ENCODE data around the gene TMEM200A. TPM values are rescaled to one million over a fixed set of nuclear protein-coding genes. Genes with fewer than 3 reads are reported as not detected.
A peak's percentile ranks its signal among the peaks of the same experiment; 100 is the strongest.

The TMEM200A gene
- total RNA-seq, 2 experiments from 2014 or later: 3.0 to 5.0 TPM

GRCh38 chr6:130381459-130382380, 15.9 kb downstream of the TMEM200A start:
- DNase-seq: peak; percentile 74
- ATAC-seq: peak; percentile 94
- H3K27me3 Mint-ChIP-seq: no peaks in the 10 kb centered on the region
- no peak overlapping the region for H3K4me3 Mint-ChIP-seq
- no peaks in the 10 kb centered on the region for H3K9me3 Mint-ChIP-seq (ENCODE audit: low read depth)
- peaks cover 7% of the 10 kb centered on the region for H3K36me3 Mint-ChIP-seq
- H3K27ac Mint-ChIP-seq: peak overlapping the region; percentile 66
- H3K4me1 Mint-ChIP-seq: peaks cover 30% of the 10 kb centered on the region
- CTCF ChIA-PET: interaction anchor here (0.6 to 2.9 kb wide), 21 partner anchors 9 to 397 kb away, joined by 3 to 14 read pairs (median 5); partner anchors contain the start of gene TMEM200A

- peaks cover 3% of the 10 kb centered on the region for H3K27me3 Mint-ChIP-seq
- CTCF ChIA-PET: interaction anchor here (0.8 to 2.9 kb wide), 11 partner anchors 8 to 313 kb away, joined by 3 to 14 read pairs (median 6); partner anchors contain the start of gene TMEM200A
- H3K9me3 Mint-ChIP-seq (ENCODE audit: low read depth): no peaks in the 10 kb centered on the region
- H3K27ac Mint-ChIP-seq: no peak overlapping the region
- DNase-seq (no peak), ATAC-seq (no peak)
- peaks cover 7% of the 10 kb centered on the region for H3K36me3 Mint-ChIP-seq
- H3K4me3 Mint-ChIP-seq: no peak overlapping the region
- peaks cover 27% of the 10 kb centered on the region for H3K4me1 Mint-ChIP-seq
These were observed 17.2 kb downstream of the TMEM200A start for GRCh38 chr6:130382872-130383490.

GRCh38 chr6:130385064-130385695, 19.4 kb downstream of the TMEM200A start:
- CTCF ChIA-PET: no interaction called here
- Mint-ChIP-seq H3K27me3 (peaks cover 4% of the 10 kb centered on the region), H3K27ac (no peak overlapping the region), H3K4me1 (peaks cover 21% of the 10 kb centered on the region), H3K4me3 (no peak overlapping the region), H3K36me3 (peaks cover 7% of the 10 kb centered on the region), H3K9me3 (ENCODE audit: low read depth) (no peaks in the 10 kb centered on the region)
- no peak for DNase-seq
- ATAC-seq: no peak

DNA sequence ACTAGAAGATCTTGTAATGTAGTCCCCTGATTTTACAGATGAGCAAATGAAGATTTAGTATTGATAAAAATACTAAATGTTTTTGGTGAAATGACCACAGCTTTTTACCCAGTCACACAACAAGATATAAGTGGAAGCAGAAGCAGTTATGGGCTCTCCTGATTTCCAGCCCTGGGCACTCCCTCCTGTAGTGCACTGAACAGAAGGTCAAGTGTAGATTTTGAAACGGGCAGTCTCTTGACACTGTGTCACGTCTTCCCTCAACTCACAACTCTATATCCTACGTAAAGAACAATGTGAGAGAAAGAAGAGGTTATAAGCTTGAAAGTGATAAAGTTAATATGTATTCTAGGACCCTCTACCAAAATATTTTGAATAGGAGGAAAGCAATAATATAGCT, 23.3 kb downstream of the TMEM200A start:
- ATAC-seq (no peak), DNase-seq (no peak)
- H3K27ac Mint-ChIP-seq: no peak overlapping the region
- peaks cover 2% of the 10 kb centered on the region for H3K9me3 Mint-ChIP-seq (ENCODE audit: low read depth)
- no peak overlapping the region for H3K4me3 Mint-ChIP-seq
- peaks cover 3% of the 10 kb centered on the region for H3K36me3 Mint-ChIP-seq
- no peaks in the 10 kb centered on the region for H3K4me1 Mint-ChIP-seq
- peaks cover 4% of the 10 kb centered on the region for H3K27me3 Mint-ChIP-seq
- CTCF ChIA-PET: no interaction called here

DNA sequence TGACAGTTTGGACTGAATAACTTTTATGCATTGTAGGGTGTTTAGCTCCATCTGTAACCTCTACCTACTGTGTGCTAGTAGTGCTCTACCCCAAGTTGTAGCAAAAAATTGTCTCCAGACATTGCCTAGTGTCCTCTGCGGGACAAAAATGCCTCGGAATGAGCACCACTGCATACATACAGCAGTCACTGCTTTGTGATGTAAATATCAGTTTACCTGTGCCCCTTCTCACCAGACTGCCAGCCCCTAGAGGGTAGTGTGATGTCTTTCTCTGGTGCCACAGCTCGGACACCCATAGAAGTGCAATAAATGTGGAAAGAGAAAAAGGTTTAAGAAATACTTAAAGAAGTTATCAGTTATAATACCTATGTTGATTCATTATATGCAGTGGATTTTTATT, 25.1 kb downstream of the TMEM200A start:
- Mint-ChIP-seq H3K9me3 (ENCODE audit: low read depth) (peaks cover 2% of the 10 kb centered on the region), H3K4me3 (no peak overlapping the region), H3K27ac (no peak overlapping the region), H3K4me1 (no peaks in the 10 kb centered on the region), H3K36me3 (peaks cover 3% of the 10 kb centered on the region), H3K27me3 (peaks cover 4% of the 10 kb centered on the region)
- CTCF ChIA-PET: interaction anchor here (1.6 kb wide), 1 partner anchor 9 kb away, joined by 9 read pairs; no protein-coding TSS in a partner anchor
- ATAC-seq (no peak), DNase-seq (no peak)

GRCh38 chr6:130393306-130393705, 27.5 kb downstream of the TMEM200A start:
- DNase-seq (no peak), ATAC-seq (no peak)
- CTCF ChIA-PET: interaction anchor here (1.4 kb wide), 1 partner anchor 11 kb away, joined by 4 read pairs; no protein-coding TSS in a partner anchor
- Mint-ChIP-seq H3K4me1 (peaks cover 8% of the 10 kb centered on the region), H3K4me3 (no peak overlapping the region), H3K27ac (no peak overlapping the region), H3K9me3 (ENCODE audit: low read depth) (peaks cover 2% of the 10 kb centered on the region), H3K36me3 (peaks cover 4% of the 10 kb centered on the region), H3K27me3 (no peaks in the 10 kb centered on the region)

DNA sequence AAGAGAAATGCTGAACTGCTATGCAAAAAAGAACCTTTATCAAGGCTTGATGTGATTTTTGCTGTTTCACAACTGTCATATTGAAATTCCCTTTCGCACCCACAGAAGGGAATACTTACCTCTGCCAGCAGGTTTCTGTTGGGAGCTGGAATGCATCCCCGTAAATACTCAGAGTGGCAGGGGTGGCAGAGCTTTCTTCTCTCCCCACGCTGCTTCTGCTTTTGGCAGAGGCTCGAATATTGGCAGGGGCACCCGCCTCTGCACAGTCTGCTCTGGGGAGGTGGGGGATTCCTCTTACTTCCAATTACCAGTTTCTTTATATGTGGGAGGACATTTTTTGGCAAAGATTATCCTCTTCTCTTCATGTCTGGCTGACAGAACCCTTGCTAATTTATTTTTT, 28.4 kb downstream of the TMEM200A start:
- CTCF ChIA-PET: no interaction called here

GRCh38 chr6:130395164-130395563, 29.3 kb downstream of the TMEM200A start:
- no peak for DNase-seq
- Mint-ChIP-seq H3K4me1 (peaks cover 10% of the 10 kb centered on the region), H3K27ac (no peak overlapping the region), H3K36me3 (peaks cover 10% of the 10 kb centered on the region), H3K4me3 (no peak overlapping the region), H3K9me3 (ENCODE audit: low read depth) (peaks cover 5% of the 10 kb centered on the region), H3K27me3 (no peaks in the 10 kb centered on the region)
- CTCF ChIA-PET: interaction anchor here (1.9 kb wide), 1 partner anchor 13 kb away, joined by 7 read pairs; no protein-coding TSS in a partner anchor
- ATAC-seq: no peak

More for the DNA sequence above, 28.4 kb downstream of the TMEM200A start:
- Mint-ChIP-seq H3K36me3 (peaks cover 5% of the 10 kb centered on the region), H3K4me3 (no peak overlapping the region), H3K27me3 (no peaks in the 10 kb centered on the region), H3K9me3 (ENCODE audit: low read depth) (peaks cover 2% of the 10 kb centered on the region), H3K4me1 (peaks cover 8% of the 10 kb centered on the region), H3K27ac (no peak overlapping the region)
- no peak for ATAC-seq
- no peak for DNase-seq

- peak overlapping the region; percentile 57 for H3K4me3 Mint-ChIP-seq
- H3K4me1 Mint-ChIP-seq: peaks cover 22% of the 10 kb centered on the region
- no peak for DNase-seq
- H3K27me3 Mint-ChIP-seq: no peaks in the 10 kb centered on the region
- H3K27ac Mint-ChIP-seq: peak overlapping the region; percentile 69
- CTCF ChIA-PET: interaction anchor here (0.9 to 1.5 kb wide), 2 partner anchors 15 to 301 kb away, joined by 3 to 6 read pairs; no protein-coding TSS in a partner anchor
- H3K36me3 Mint-ChIP-seq: peaks cover 14% of the 10 kb centered on the region
- peaks cover 5% of the 10 kb centered on the region for H3K9me3 Mint-ChIP-seq (ENCODE audit: low read depth)
- peak; percentile 70 for ATAC-seq
These were observed 30.9 kb downstream of the TMEM200A start for GRCh38 chr6:130396722-130397121.

DNA sequence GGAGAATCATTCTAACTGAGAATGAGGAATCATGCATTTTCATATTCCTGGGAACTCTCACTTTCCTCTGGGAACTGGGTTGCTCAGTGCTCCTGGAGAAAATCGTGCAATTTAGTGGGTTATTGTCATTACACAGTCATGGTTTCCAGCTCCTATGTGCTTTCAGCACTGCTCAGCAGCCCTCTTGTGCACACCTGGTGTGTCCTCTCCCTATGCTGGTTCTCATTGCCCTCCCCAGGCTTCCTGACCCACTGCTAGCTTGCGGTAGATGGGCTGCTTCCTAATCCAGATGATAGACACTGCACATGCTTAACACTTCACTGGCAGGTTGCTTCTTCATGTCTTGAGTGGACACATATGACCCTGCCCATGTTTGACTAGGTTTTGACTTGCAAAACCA, 39.7 kb downstream of the TMEM200A start:
- Mint-ChIP-seq H3K4me1 (peaks cover 18% of the 10 kb centered on the region), H3K36me3 (peaks cover 3% of the 10 kb centered on the region), H3K27me3 (no peaks in the 10 kb centered on the region), H3K4me3 (no peak overlapping the region), H3K9me3 (ENCODE audit: low read depth) (no peaks in the 10 kb centered on the region), H3K27ac (no peak overlapping the region)
- DNase-seq (no peak), ATAC-seq (no peak)
- CTCF ChIA-PET: no interaction called here

GRCh38 chr6:130407032-130407431, 41.2 kb downstream of the TMEM200A start:
- H3K27ac Mint-ChIP-seq: no peak overlapping the region
- H3K27me3 Mint-ChIP-seq: no peaks in the 10 kb centered on the region
- ATAC-seq (no peak), DNase-seq (no peak)
- H3K9me3 Mint-ChIP-seq (ENCODE audit: low read depth): no peaks in the 10 kb centered on the region
- peaks cover 7% of the 10 kb centered on the region for H3K4me1 Mint-ChIP-seq
- no peak overlapping the region for H3K4me3 Mint-ChIP-seq
- CTCF ChIA-PET: no interaction called here
- H3K36me3 Mint-ChIP-seq: peaks cover 5% of the 10 kb centered on the region

- CTCF ChIA-PET: interaction anchor here (1.4 kb wide), 1 partner anchor 13 kb away, joined by 4 read pairs; no protein-coding TSS in a partner anchor
- H3K27me3 Mint-ChIP-seq: no peaks in the 10 kb centered on the region
- peaks cover 2% of the 10 kb centered on the region for H3K4me1 Mint-ChIP-seq
- ATAC-seq: no peak
- H3K9me3 Mint-ChIP-seq (ENCODE audit: low read depth): no peaks in the 10 kb centered on the region
- H3K27ac Mint-ChIP-seq: no peak overlapping the region
- no peak overlapping the region for H3K4me3 Mint-ChIP-seq
- DNase-seq: no peak
- peaks cover 6% of the 10 kb centered on the region for H3K36me3 Mint-ChIP-seq
These were observed 43.7 kb downstream of the TMEM200A start for GRCh38 chr6:130409418-130410100.

GRCh38 chr6:130411481-130411880, 45.7 kb downstream of the TMEM200A start:
- Mint-ChIP-seq H3K4me1 (peaks cover 2% of the 10 kb centered on the region), H3K36me3 (peaks cover 6% of the 10 kb centered on the region), H3K27me3 (no peaks in the 10 kb centered on the region), H3K4me3 (no peak overlapping the region), H3K27ac (no peak overlapping the region), H3K9me3 (ENCODE audit: low read depth) (no peaks in the 10 kb centered on the region)
- no peak for ATAC-seq
- CTCF ChIA-PET: no interaction called here
- DNase-seq: no peak

Data from activated CD8-positive, alpha-beta memory T cell treated with anti-CD3 and anti-CD28 coated beads, Interleukin-2, amount 10 ng/mL, durations not matched to agents 7 days and 5 days (primary cell).